ENCODE measurements around the gene TP53TG5. TPM values are rescaled to one million over a fixed set of nuclear protein-coding genes. Genes with fewer than 3 reads are reported as not detected.

Gene TP53TG5
- total and polyA plus RNA-seq, 3 donors from 2014 or later: 6.4 to 28.2 (median 12.3) TPM

DNA sequence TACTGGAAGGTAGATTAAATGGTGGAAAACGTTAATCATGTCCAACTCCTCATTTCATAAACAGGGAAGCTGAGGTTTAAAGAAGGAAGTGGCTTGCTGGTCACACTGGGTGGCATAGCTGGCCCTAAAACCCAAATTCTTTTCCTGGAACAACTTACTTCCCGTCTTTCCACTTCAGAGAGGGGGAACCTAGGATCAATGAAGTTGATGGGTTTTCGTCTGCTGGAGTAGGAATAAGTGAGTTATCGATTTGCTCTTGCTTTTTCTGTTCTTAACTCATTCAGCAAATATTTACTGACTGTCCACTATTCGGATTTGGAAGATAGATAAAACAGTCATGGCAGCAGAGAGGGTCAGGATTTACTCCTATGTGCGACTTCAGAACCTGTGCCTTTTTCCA is 16.3 kb downstream of the TP53TG5 start:
- Histone ChIP-seq H3K36me3 (ENCODE audit: low read depth, missing control alignments) (no peaks in the 10 kb centered on the region), H3K4me3 (no peak overlapping the region), H3K9me3 (no peaks in the 10 kb centered on the region), H3K27me3 (no peaks in the 10 kb centered on the region), H3K4me1 (peaks cover 29% of the 10 kb centered on the region), H3K27ac (peak overlapping the region; percentile 27 to 86)
- 57 to 71% methylated on average over 6 of the region's 6 CpGs for WGBS, 2 donors
- TF ChIP-seq, protein P1, sequence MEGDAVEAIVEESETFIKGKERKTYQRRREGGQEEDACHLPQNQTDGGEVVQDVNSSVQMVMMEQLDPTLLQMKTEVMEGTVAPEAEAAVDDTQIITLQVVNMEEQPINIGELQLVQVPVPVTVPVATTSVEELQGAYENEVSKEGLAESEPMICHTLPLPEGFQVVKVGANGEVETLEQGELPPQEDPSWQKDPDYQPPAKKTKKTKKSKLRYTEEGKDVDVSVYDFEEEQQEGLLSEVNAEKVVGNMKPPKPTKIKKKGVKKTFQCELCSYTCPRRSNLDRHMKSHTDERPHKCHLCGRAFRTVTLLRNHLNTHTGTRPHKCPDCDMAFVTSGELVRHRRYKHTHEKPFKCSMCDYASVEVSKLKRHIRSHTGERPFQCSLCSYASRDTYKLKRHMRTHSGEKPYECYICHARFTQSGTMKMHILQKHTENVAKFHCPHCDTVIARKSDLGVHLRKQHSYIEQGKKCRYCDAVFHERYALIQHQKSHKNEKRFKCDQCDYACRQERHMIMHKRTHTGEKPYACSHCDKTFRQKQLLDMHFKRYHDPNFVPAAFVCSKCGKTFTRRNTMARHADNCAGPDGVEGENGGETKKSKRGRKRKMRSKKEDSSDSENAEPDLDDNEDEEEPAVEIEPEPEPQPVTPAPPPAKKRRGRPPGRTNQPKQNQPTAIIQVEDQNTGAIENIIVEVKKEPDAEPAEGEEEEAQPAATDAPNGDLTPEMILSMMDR (IDR thresholded peaks at IDR 0.05): no peak
- TF ChIP-seq POLR2A (IDR thresholded peaks at IDR 0.05): no peak
- intact Hi-C loops (cut with DNase I; ENCODE audit: low total_unique reads): loop anchor here (2.0 kb wide), 1 partner anchor 39 kb away; no protein-coding TSS in a partner anchor
- DNase-seq: peak; percentile 12

DNA sequence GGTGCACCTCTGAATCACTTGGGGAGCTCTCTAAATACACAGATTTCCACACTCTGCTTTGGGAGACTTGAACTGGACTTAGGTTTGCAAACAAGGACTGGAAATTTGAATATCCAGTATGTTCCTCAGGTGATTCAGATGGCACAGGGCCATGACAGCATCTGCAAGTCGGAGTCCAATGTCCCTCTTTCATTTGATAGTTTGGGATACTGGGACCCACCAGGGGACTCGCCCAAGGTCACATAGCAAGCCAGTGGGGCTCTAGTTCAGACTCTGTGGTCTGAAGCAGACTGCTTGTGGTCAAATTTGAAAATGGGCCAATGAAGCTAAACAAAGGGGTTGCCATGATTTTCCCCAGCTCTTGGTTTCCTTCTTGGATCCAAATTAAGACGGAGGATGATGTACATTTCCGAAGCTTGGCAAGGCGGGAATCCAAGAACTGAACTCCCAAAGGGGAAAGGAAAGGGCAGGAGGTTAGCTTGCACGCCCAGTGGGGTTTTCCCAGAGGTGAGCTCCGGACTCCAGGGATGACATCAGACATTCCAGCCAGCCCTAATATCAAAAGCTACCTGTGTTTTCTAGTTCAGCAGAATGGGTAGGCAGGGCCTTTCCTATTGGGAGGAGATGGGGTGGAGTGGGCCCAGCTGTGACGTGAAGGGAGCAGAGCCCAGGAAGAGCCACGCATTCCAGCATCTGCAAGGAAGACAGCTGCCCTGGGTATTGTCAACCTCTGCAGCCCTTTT is 18.5 kb downstream of the TP53TG5 start:
- H3K36me3 ChIP-seq (ENCODE audit: low read depth, missing control alignments): no peaks in the 10 kb centered on the region
- intact Hi-C loops (cut with DNase I; ENCODE audit: low total_unique reads): no loop called here
- H3K4me1 ChIP-seq: peaks cover 29% of the 10 kb centered on the region
- no peak overlapping the region for H3K4me3 ChIP-seq
- 64 to 75% methylated on average over 9 of the region's 9 CpGs for WGBS, 2 donors
- H3K9me3 ChIP-seq: no peaks in the 10 kb centered on the region
- H3K27ac ChIP-seq: peak overlapping the region; percentile 65 to 87
- TF ChIP-seq POLR2A (IDR thresholded peaks at IDR 0.05): no peak
- TF ChIP-seq, protein P1 (IDR thresholded peaks at IDR 0.05): no peak
- no peak for DNase-seq
- no peaks in the 10 kb centered on the region for H3K27me3 ChIP-seq

DNA sequence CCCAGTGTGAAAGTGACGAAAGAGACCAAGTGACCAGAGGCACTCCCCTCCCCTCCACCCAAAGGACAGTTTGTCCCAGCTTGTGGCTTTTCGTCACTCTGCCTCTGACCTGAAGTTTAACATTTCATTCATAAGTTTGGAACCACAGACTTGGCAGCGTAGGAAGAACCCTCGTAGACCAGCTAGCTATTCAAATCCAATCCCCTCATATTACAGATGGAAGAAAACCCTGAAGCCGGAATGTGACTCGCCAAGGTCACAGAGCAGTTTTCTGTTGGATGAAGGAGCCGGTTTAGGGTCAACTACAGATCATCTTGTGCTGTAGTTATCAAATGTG is 19.1 kb downstream of the TP53TG5 start:
- peak overlapping the region; percentile 65 to 87 for H3K27ac ChIP-seq
- H3K27me3 ChIP-seq: no peaks in the 10 kb centered on the region
- no peaks in the 10 kb centered on the region for H3K36me3 ChIP-seq (ENCODE audit: low read depth, missing control alignments)
- intact Hi-C loops (cut with DNase I; ENCODE audit: low total_unique reads): no loop called here
- no peak overlapping the region for H3K4me3 ChIP-seq
- TF ChIP-seq POLR2A (IDR thresholded peaks at IDR 0.05): no peak
- TF ChIP-seq, protein P1 (IDR thresholded peaks at IDR 0.05): no peak
- peaks cover 27% of the 10 kb centered on the region for H3K4me1 ChIP-seq
- peak; percentile 81 for DNase-seq
- no peaks in the 10 kb centered on the region for H3K9me3 ChIP-seq
- WGBS, 2 donors: 31 to 35% methylated on average over 3 to 7 of the region's 7 CpGs

DNA sequence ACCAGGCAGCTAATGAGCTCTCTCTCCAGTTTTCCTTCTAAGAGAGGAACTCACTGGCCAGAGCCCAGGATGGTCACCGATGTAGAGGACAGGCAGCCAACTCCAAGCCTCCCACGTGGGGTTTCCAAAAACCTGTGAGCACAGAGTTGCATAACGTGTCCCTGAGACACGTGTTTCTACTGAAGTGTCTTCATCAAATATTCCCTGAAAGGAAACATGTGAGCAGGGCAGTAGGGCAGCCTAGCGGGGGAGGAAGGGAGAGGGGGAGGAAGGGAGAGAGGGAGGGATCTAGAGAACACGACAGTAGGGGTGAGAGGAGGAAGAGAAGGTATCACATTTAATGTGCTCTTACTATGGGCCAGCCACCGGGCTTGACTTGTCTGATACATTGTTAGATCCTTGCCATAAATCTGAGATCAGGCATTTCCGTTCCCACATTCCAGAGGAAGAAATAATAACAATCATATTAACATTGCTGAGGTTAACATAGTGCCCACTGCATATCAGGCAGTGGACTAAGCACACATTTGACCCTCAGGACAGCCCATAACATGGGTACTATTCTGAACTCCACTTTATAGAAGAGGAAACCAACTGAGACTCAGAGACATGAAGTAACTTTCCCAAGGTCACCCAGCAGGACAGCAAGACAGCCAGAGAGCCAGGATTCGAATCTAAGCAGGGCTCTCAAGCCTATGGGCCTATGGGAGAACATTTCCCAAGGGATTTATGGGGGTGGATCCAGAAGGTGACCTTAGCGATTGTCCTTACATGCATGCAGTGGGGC is 19.6 kb downstream of the TP53TG5 start:
- Histone ChIP-seq H3K27ac (peak overlapping the region; percentile 65 to 87), H3K27me3 (no peaks in the 10 kb centered on the region), H3K36me3 (ENCODE audit: low read depth, missing control alignments) (no peaks in the 10 kb centered on the region), H3K4me3 (no peak overlapping the region), H3K4me1 (peaks cover 23% of the 10 kb centered on the region), H3K9me3 (no peaks in the 10 kb centered on the region)
- intact Hi-C loops (cut with DNase I; ENCODE audit: low total_unique reads): no loop called here
- WGBS, 2 donors: 18 to 26% methylated on average over 10 of the region's 10 CpGs
- peak; percentile 88 for DNase-seq
- no peak for TF ChIP-seq POLR2A (IDR thresholded peaks at IDR 0.05)

Data from testis (tissue), 3 donors.